Liver (tissue), 9 donors: ENCODE results near the gene SAP30. TPM values are rescaled to one million over a fixed set of nuclear protein-coding genes. Genes with fewer than 3 reads are reported as not detected.

Source experiments
- DNase-seq: peaks from one replicate; pipeline ENCODE4 v3.0.0-alpha.2; 2017; ENCODE audit warnings: low spot score
- H3K27ac ChIP-seq, 2 donors: one replicate each; pipeline ENCODE4 v1.7.0; 2013; ENCODE audit warnings: inconsistent platforms in 2 of 2, low read length in 2 of 2, control low read depth in 1 of 2, low read depth in 1 of 2, mild to moderate bottlenecking in 1 of 2
- H3K27me3 ChIP-seq, 4 donors: one replicate each; pipeline versions ENCODE4 v1.6.1 to v1.7.0; 2013; ENCODE audit warnings: low read length in 3 of 4, inconsistent platforms in 1 of 4, mild to moderate bottlenecking in 1 of 4, moderate library complexity in 1 of 4; ENCODE audit not compliant: control insufficient read depth in 4 of 4, insufficient read depth in 4 of 4
- H3K36me3 ChIP-seq, 4 donors: one replicate each; pipeline versions ENCODE4 v1.6.1 to v1.7.0; 2013; ENCODE audit warnings: low read length in 3 of 4, mild to moderate bottlenecking in 3 of 4, low read depth in 1 of 4, moderate library complexity in 1 of 4; ENCODE audit not compliant: control insufficient read depth in 4 of 4, insufficient read depth in 3 of 4
- H3K4me1 ChIP-seq, 4 donors: one replicate each; pipeline versions ENCODE4 v1.6.1 to v1.7.0; 2013; ENCODE audit warnings: low read length in 3 of 4, mild to moderate bottlenecking in 3 of 4, moderate library complexity in 1 of 4; ENCODE audit not compliant: control insufficient read depth in 4 of 4, insufficient read depth in 4 of 4
- H3K4me3 ChIP-seq, 3 donors: one replicate each; pipeline versions ENCODE4 v1.6.1 to v1.7.0; 2013; ENCODE audit warnings: low read length in 3 of 3, control low read depth in 1 of 3, low read depth in 1 of 3, mild to moderate bottlenecking in 1 of 3
- H3K9ac ChIP-seq, 2 donors: one replicate each; pipeline ENCODE4 v1.7.0; 2013; ENCODE audit warnings: low read length in 2 of 2, mild to moderate bottlenecking in 2 of 2, moderate library complexity in 2 of 2, control low read depth in 1 of 2, low read depth in 1 of 2
- H3K9me3 ChIP-seq, 4 donors: one replicate each; pipeline versions ENCODE4 v1.6.1 to v1.7.0; 2013; ENCODE audit warnings: low read length in 3 of 4; ENCODE audit not compliant: control insufficient read depth in 4 of 4
- EGR1 ChIP-seq, 2 donors: IDR thresholded peaks; 2 replicates each; pipeline ENCODE4 v1.6.1; 2016 to 2018; ENCODE audit warnings: antibody characterized with exemption in 2 of 2, low read depth in 2 of 2
- FOXA1 ChIP-seq: IDR thresholded peaks from 2 replicates; pipeline ENCODE4 v1.6.1; 2016; ENCODE audit warnings: antibody characterized with exemption
- FOXA2 ChIP-seq: IDR thresholded peaks from 2 replicates; pipeline ENCODE4 v1.6.1; 2016; ENCODE audit warnings: antibody characterized with exemption
- GABPA ChIP-seq, 2 donors: IDR thresholded peaks in 1 of 2; conservative IDR thresholded peaks in 1 of 2; 2 replicates each; pipeline ENCODE4 v1.6.1; 2016; ENCODE audit warnings: antibody characterized with exemption in 2 of 2, mild to moderate bottlenecking in 1 of 2, moderate library complexity in 1 of 2
- HNF4A ChIP-seq, 2 donors: conservative IDR thresholded peaks; 2 replicates each; pipeline ENCODE4 v1.6.1; 2016; ENCODE audit warnings: antibody characterized with exemption in 2 of 2, mild to moderate bottlenecking in 2 of 2
- JUND ChIP-seq, 2 donors: IDR thresholded peaks; 2 replicates each; pipeline ENCODE4 v1.6.1; 2016; ENCODE audit warnings: antibody characterized with exemption in 2 of 2
- NR2F2 ChIP-seq: IDR thresholded peaks from 2 replicates; pipeline ENCODE4 v1.6.1; 2016; ENCODE audit warnings: antibody characterized with exemption
- RAD21 ChIP-seq, 2 donors: IDR thresholded peaks; 2 replicates each; pipeline ENCODE4 v1.6.1; 2016; ENCODE audit warnings: antibody characterized with exemption in 2 of 2, mild to moderate bottlenecking in 2 of 2
- RXRA ChIP-seq, 2 donors: IDR thresholded peaks; 2 replicates each; pipeline ENCODE4 v1.6.1; 2017 to 2018; ENCODE audit warnings: antibody characterized with exemption in 2 of 2, mild to moderate bottlenecking in 1 of 2
- SP1 ChIP-seq: IDR thresholded peaks from 2 replicates; pipeline ENCODE4 v1.6.1; 2018; ENCODE audit warnings: antibody characterized with exemption, mild to moderate bottlenecking
- YY1 ChIP-seq: IDR thresholded peaks from 2 replicates; pipeline ENCODE4 v1.6.1; 2016; ENCODE audit warnings: antibody characterized with exemption, mild to moderate bottlenecking
- WGBS: extraction: QIAGEN DNeasy Blood & Tissue Kit; methylation state at CpG from one replicate; pipeline ENCODE4 v1.1.7; 2013; 5-methylcytosine and 5-hydroxymethylcytosine counted together
- polyA plus RNA-seq, 2 donors: library from polyadenylated mRNA; stranded (reverse) in 1 of 2; unstranded in 1 of 2; fragments of 200-250 nt in 1 of 2; fragments of >200 nt in 1 of 2; fragmentation: Nextera tagmentation in 1 of 2; extraction: Ambion mirVana in 1 of 2; gene quantifications; one replicate each; pipeline versions ENCODE4 v1.2.1 to v1.2.3, GENCODE V29; 2013 to 2015
- total RNA-seq, 2 donors: library from RNA; depleted of rRNA; stranded (reverse); fragments of >200 nt; gene quantifications; one replicate each; pipeline ENCODE4 v1.2.3, GENCODE V29; 2014
- TF ChIP-seq, protein P1 (sequence below): IDR thresholded peaks from 2 replicates; pipeline ENCODE4 v1.6.1; 2016; ENCODE audit warnings: antibody characterized with exemption, mild to moderate bottlenecking
- TF ChIP-seq, protein P2 (sequence below): IDR thresholded peaks from 2 replicates; pipeline ENCODE4 v1.6.1; 2016; ENCODE audit warnings: antibody characterized with exemption
- TF ChIP-seq, protein P3 (sequence below): IDR thresholded peaks from 2 replicates; pipeline ENCODE4 v1.6.1; 2016; ENCODE audit warnings: antibody characterized with exemption
- TF ChIP-seq, protein P4 (sequence below): fragments of 150-350 bp; IDR thresholded peaks from 2 replicates; pipeline ENCODE4 v1.5.1; 2017; ENCODE audit warnings: improper control_type of control experiment, low read depth, low read length; ENCODE audit not compliant: missing input control
- TF ChIP-seq, protein P5 (sequence below): IDR thresholded peaks from 2 replicates; pipeline ENCODE4 v1.6.1; 2016; ENCODE audit warnings: antibody characterized with exemption
- donor health status: healthy.
- donor health status: healthy.
- donor health status: healthy.
- donor health status: healthy.
- donor health status: healthy.

The SAP30 gene
- total and polyA plus RNA-seq, 4 donors = 1.3 to 10.0 (median 3.7) TPM

DNA sequence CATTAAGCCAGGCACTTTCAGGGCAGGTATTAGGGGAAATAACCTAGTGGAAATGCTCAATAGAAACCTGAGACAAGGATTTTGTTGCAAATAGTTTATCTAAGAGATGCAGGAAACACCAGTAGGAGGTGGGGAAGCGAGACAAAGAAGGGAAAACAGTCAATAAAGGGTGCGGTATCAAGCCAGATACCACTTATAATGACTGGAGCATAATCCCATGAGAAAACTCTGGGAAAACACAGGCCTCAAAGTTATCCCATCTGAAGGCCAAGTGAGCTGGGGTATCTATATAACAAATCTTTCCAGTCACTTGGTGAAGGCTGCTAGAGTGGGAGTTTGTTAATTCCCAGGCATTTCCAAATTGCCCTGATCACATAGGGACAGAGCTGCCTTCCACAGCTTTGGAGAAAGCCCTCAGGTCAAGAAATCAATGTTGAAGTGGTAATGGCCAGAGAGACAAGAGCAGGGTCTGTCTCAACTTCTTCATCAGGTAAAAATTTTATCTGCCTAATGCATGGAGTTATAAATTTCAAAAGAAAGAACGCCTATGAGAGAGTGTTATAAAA, 26.8 kb upstream of the SAP30 start (continued):
- TF ChIP-seq, protein P1, sequence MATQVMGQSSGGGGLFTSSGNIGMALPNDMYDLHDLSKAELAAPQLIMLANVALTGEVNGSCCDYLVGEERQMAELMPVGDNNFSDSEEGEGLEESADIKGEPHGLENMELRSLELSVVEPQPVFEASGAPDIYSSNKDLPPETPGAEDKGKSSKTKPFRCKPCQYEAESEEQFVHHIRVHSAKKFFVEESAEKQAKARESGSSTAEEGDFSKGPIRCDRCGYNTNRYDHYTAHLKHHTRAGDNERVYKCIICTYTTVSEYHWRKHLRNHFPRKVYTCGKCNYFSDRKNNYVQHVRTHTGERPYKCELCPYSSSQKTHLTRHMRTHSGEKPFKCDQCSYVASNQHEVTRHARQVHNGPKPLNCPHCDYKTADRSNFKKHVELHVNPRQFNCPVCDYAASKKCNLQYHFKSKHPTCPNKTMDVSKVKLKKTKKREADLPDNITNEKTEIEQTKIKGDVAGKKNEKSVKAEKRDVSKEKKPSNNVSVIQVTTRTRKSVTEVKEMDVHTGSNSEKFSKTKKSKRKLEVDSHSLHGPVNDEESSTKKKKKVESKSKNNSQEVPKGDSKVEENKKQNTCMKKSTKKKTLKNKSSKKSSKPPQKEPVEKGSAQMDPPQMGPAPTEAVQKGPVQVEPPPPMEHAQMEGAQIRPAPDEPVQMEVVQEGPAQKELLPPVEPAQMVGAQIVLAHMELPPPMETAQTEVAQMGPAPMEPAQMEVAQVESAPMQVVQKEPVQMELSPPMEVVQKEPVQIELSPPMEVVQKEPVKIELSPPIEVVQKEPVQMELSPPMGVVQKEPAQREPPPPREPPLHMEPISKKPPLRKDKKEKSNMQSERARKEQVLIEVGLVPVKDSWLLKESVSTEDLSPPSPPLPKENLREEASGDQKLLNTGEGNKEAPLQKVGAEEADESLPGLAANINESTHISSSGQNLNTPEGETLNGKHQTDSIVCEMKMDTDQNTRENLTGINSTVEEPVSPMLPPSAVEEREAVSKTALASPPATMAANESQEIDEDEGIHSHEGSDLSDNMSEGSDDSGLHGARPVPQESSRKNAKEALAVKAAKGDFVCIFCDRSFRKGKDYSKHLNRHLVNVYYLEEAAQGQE = no peak
- TF ChIP-seq EGR1 (IDR thresholded peaks at IDR 0.05; ENCODE audit: low read depth in 2 of 2) = no peak
- TF ChIP-seq YY1 = no peak
- no peak for TF ChIP-seq GABPA (IDR thresholded peaks at IDR 0.05 in 1 of 2, conservative IDR thresholded peaks at IDR 0.05 in 1 of 2)
- TF ChIP-seq FOXA2 = no peak
- TF ChIP-seq, protein P2, sequence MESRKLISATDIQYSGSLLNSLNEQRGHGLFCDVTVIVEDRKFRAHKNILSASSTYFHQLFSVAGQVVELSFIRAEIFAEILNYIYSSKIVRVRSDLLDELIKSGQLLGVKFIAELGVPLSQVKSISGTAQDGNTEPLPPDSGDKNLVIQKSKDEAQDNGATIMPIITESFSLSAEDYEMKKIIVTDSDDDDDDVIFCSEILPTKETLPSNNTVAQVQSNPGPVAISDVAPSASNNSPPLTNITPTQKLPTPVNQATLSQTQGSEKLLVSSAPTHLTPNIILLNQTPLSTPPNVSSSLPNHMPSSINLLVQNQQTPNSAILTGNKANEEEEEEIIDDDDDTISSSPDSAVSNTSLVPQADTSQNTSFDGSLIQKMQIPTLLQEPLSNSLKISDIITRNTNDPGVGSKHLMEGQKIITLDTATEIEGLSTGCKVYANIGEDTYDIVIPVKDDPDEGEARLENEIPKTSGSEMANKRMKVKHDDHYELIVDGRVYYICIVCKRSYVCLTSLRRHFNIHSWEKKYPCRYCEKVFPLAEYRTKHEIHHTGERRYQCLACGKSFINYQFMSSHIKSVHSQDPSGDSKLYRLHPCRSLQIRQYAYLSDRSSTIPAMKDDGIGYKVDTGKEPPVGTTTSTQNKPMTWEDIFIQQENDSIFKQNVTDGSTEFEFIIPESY = no peak
- no peak for TF ChIP-seq RAD21 (IDR thresholded peaks at IDR 0.05)

DNA sequence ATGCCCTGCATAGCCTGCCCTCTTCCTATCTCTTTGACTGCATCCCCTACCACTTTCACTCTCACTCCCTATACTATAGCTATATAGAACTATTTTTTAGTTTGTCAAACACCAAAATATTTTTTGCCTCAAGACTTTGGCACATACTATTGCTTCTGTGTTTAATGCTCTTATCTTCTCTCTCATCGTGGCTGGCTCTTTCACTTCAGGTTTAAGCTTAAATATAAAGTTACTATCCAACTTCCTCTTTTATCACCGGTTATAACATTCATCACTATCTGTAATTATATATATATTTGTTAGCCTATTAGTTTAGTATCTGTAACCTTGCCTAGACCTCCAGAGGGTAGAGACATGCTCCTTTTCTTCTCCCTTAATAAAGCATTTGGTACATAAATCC, 25.1 kb upstream of the SAP30 start:
- H3K4me1 ChIP-seq = no peaks in the 10 kb centered on the region
- H3K9me3 ChIP-seq = no peaks in the 10 kb centered on the region
- TF ChIP-seq, protein P3, sequence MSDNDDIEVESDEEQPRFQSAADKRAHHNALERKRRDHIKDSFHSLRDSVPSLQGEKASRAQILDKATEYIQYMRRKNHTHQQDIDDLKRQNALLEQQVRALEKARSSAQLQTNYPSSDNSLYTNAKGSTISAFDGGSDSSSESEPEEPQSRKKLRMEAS = no peak
- TF ChIP-seq, protein P4, sequence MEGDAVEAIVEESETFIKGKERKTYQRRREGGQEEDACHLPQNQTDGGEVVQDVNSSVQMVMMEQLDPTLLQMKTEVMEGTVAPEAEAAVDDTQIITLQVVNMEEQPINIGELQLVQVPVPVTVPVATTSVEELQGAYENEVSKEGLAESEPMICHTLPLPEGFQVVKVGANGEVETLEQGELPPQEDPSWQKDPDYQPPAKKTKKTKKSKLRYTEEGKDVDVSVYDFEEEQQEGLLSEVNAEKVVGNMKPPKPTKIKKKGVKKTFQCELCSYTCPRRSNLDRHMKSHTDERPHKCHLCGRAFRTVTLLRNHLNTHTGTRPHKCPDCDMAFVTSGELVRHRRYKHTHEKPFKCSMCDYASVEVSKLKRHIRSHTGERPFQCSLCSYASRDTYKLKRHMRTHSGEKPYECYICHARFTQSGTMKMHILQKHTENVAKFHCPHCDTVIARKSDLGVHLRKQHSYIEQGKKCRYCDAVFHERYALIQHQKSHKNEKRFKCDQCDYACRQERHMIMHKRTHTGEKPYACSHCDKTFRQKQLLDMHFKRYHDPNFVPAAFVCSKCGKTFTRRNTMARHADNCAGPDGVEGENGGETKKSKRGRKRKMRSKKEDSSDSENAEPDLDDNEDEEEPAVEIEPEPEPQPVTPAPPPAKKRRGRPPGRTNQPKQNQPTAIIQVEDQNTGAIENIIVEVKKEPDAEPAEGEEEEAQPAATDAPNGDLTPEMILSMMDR = no peak
- TF ChIP-seq FOXA1 (no peak), JUND (IDR thresholded peaks at IDR 0.05) (no peak), YY1 (no peak), NR2F2 (no peak), RAD21 (IDR thresholded peaks at IDR 0.05) (no peak), GABPA (IDR thresholded peaks at IDR 0.05 in 1 of 2, conservative IDR thresholded peaks at IDR 0.05 in 1 of 2) (no peak), RXRA (IDR thresholded peaks at IDR 0.05) (no peak), EGR1 (IDR thresholded peaks at IDR 0.05; ENCODE audit: low read depth in 2 of 2) (no peak), FOXA2 (no peak), HNF4A (conservative IDR thresholded peaks at IDR 0.05) (no peak), SP1 (no peak)
- TF ChIP-seq, protein P5, sequence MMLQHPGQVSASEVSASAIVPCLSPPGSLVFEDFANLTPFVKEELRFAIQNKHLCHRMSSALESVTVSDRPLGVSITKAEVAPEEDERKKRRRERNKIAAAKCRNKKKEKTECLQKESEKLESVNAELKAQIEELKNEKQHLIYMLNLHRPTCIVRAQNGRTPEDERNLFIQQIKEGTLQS = no peak
- TF ChIP-seq, protein P2 = no peak
- H3K36me3 ChIP-seq = no peaks in the 10 kb centered on the region
- H3K27ac ChIP-seq = no peak overlapping the region
- WGBS = 69% methylated on average over 2 of the region's 2 CpGs
- no peak overlapping the region for H3K4me3 ChIP-seq
- H3K27me3 ChIP-seq = no peaks in the 10 kb centered on the region
- no peak overlapping the region for H3K9ac ChIP-seq
- no peak for DNase-seq
